Measurements from ENCODE around the gene AKAP9. TPM values are rescaled to one million over a fixed set of nuclear protein-coding genes. Genes with fewer than 3 reads are reported as not detected.
"Not testable (repeated sequence)": the region's sequence is repeated elsewhere in the genome, so short reads cannot be mapped to it uniquely, and the experiment has no call there.

The AKAP9 gene
- total RNA-seq, 2 experiments from 2014 or later: 20.0 to 26.2 TPM

GRCh38 chr7:91979590-91979989, 38.9 kb downstream of the AKAP9 start:
- CTCF ChIA-PET: no interaction called here
- H3K36me3 Mint-ChIP-seq (ENCODE audit: low read depth): peaks cover 33% of the 10 kb centered on the region
- DNase-seq: no peak
- no peak overlapping the region for H3K27ac Mint-ChIP-seq
- intact Hi-C loops (cut with micrococcal nuclease): no loop called here
- H3K4me3 Mint-ChIP-seq: no peak overlapping the region
- H3K9me3 Mint-ChIP-seq: peaks cover 3% of the 10 kb centered on the region
- no peaks in the 10 kb centered on the region for H3K27me3 Mint-ChIP-seq (ENCODE audit: low read depth)
- peaks cover 2% of the 10 kb centered on the region for H3K4me1 Mint-ChIP-seq (ENCODE audit: low read depth)

DNA sequence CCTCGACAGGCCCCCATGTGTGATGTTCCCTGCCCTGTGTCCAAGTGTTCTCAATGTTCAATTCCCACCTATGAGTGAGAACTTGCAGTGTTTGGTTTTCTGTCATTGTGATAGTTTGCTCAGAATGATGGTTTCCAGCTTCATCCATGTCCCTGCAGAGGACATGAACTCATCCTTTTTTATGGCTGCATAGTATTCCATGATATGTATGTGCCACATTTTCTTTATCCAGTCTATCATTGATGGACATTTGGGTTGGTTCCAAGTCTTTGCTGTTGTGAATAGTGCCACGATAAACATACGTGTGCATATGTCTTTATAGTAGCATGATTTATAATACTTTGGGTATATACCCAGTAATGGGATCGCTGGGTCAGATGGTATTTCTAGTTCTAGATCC, 41.7 kb downstream of the AKAP9 start:
- intact Hi-C loops (cut with micrococcal nuclease): not testable (repeated sequence)

GRCh38 chr7:91988213-91988612, 47.6 kb downstream of the AKAP9 start:
- CTCF ChIA-PET: no interaction called here
- DNase-seq: no peak
- Mint-ChIP-seq H3K36me3 (ENCODE audit: low read depth) (peaks cover 22% of the 10 kb centered on the region), H3K4me3 (no peak overlapping the region), H3K4me1 (ENCODE audit: low read depth) (peaks cover 2% of the 10 kb centered on the region), H3K9me3 (no peaks in the 10 kb centered on the region), H3K27me3 (ENCODE audit: low read depth) (no peaks in the 10 kb centered on the region), H3K27ac (no peak overlapping the region)
- intact Hi-C loops (cut with micrococcal nuclease): no loop called here

More for the DNA sequence above, 41.7 kb downstream of the AKAP9 start:
- H3K4me1 Mint-ChIP-seq (ENCODE audit: low read depth); H3K27me3 Mint-ChIP-seq (ENCODE audit: low read depth); DNase-seq; H3K4me3 Mint-ChIP-seq; CTCF ChIA-PET; H3K27ac Mint-ChIP-seq; H3K9me3 Mint-ChIP-seq: not testable (repeated sequence)
- peaks cover 40% of the 10 kb centered on the region for H3K36me3 Mint-ChIP-seq (ENCODE audit: low read depth)

DNA sequence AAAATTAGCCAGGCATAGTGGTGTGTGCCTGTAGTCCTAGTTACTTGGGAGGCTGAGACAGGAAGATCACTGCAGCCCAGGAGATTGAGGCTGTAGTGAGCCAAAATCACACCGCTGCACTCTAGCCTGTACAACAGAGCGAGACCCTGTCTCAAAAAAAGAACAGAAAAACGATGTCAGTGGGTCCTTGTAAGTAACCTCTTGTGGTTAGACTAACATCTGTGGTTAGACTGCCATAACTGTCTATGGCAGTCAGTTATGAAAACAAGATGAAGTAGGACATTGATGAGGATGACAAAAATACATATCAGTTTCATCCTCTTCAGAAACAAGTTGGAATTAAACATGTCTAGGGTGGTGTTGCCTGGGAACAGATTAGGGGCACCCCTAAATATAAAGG, 53.3 kb downstream of the AKAP9 start:
- H3K27ac Mint-ChIP-seq: no peak overlapping the region
- DNase-seq: no peak
- no peaks in the 10 kb centered on the region for H3K27me3 Mint-ChIP-seq (ENCODE audit: low read depth)
- no peaks in the 10 kb centered on the region for H3K9me3 Mint-ChIP-seq
- intact Hi-C loops (cut with micrococcal nuclease): no loop called here
- H3K36me3 Mint-ChIP-seq (ENCODE audit: low read depth): peaks cover 23% of the 10 kb centered on the region
- CTCF ChIA-PET: no interaction called here
- H3K4me1 Mint-ChIP-seq (ENCODE audit: low read depth): no peaks in the 10 kb centered on the region
- H3K4me3 Mint-ChIP-seq: no peak overlapping the region

- no peak overlapping the region for H3K27ac Mint-ChIP-seq
- intact Hi-C loops (cut with micrococcal nuclease): no loop called here
- DNase-seq: no peak
- peaks cover 27% of the 10 kb centered on the region for H3K36me3 Mint-ChIP-seq (ENCODE audit: low read depth)
- no peaks in the 10 kb centered on the region for H3K9me3 Mint-ChIP-seq
- no peaks in the 10 kb centered on the region for H3K27me3 Mint-ChIP-seq (ENCODE audit: low read depth)
- CTCF ChIA-PET: interaction anchor here (0.6 kb wide), 2 partner anchors 10 to 166 kb away, joined by 3 read pairs; no protein-coding TSS in a partner anchor
- H3K4me1 Mint-ChIP-seq (ENCODE audit: low read depth): no peaks in the 10 kb centered on the region
- H3K4me3 Mint-ChIP-seq: no peak overlapping the region
These were observed 54.9 kb downstream of the AKAP9 start for GRCh38 chr7:91995391-91996105.

DNA sequence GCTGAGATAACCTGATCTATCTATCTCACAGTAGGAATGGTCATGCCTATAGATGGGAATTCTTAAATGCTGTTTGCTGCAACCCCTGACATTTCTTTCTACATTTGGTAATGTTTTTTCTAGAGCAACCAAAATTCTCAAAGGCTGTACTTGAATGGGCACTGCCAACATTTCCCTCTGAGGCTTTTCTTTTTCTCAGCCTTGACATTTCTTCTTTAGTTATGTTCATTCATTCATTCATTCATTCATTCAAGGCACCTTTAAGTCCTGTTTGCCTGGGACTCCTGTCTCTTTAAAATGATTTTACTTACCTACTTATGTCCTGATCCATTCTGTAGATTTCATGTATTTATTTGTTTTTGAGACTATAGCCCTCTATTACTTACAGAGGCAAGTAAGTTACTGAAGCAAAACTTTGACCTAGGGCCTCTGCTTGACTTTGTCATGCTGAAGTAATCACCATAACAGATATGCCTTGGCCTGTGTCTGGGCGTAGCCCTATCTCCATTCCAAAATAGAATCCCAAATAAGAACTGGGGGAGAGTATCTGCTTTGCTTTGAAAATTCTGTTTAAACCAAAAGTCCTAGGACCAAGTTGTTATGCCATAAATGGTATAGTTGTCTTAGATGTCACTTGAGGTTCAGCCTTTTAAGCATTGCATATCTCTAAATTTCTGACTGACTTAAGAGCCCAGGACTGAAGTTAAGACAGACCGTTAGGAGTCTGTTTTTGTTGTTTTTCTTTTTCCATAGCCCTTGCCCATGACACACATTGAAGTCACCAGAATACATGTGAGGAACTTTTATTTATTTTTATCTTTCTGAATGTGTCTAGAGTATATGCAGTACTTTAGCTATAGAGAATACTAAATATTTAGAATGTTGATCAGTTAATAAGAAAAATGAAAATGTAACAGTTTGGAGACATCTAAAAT, 59.2 kb downstream of the AKAP9 start:
- Mint-ChIP-seq H3K27ac (no peak overlapping the region), H3K4me1 (ENCODE audit: low read depth) (no peaks in the 10 kb centered on the region), H3K27me3 (ENCODE audit: low read depth) (no peaks in the 10 kb centered on the region), H3K4me3 (no peak overlapping the region), H3K9me3 (peaks cover 3% of the 10 kb centered on the region), H3K36me3 (ENCODE audit: low read depth) (peaks cover 49% of the 10 kb centered on the region)
- intact Hi-C loops (cut with micrococcal nuclease): no loop called here
- CTCF ChIA-PET: no interaction called here
- no peak for DNase-seq

DNA sequence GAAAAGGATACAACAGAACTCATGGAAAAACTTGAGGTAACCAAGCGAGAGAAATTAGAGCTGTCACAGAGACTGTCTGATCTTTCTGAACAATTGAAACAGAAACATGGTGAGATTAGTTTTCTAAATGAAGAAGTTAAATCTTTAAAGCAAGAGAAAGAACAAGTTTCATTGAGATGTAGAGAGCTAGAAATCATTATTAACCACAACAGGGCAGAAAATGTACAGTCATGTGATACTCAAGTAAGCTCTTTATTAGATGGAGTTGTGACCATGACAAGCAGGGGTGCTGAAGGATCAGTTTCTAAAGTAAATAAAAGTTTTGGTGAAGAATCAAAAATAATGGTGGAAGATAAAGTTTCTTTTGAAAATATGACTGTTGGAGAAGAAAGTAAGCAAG, 62.1 kb downstream of the AKAP9 start:
- intact Hi-C loops (cut with micrococcal nuclease): no loop called here
- Mint-ChIP-seq H3K27me3 (ENCODE audit: low read depth) (no peaks in the 10 kb centered on the region), H3K9me3 (peaks cover 3% of the 10 kb centered on the region), H3K27ac (no peak overlapping the region), H3K36me3 (ENCODE audit: low read depth) (peaks cover 52% of the 10 kb centered on the region), H3K4me3 (no peak overlapping the region), H3K4me1 (ENCODE audit: low read depth) (no peaks in the 10 kb centered on the region)
- no peak for DNase-seq
- CTCF ChIA-PET: no interaction called here

DNA sequence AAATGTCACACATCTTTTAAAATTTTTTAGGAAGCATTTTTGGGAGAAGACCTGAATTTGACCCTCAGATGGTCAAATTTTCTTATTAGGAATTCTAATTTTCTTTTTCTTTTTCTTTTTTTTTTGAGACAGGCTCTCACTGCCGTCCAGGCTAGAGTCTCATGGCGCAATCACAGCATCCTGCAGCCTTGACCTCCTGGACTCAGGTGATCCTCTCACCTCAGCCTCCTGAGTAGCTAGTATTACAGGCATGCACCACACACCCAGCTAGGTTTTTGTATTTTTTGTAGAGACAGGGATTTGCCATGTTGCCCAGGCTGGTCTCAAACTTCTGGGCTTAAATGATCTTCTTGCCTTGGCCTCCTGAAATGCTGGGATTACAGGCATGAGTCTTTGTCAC, 65.4 kb downstream of the AKAP9 start:
- Mint-ChIP-seq H3K4me1 (ENCODE audit: low read depth) (no peaks in the 10 kb centered on the region), H3K9me3 (peaks cover 6% of the 10 kb centered on the region), H3K36me3 (ENCODE audit: low read depth) (peaks cover 50% of the 10 kb centered on the region), H3K4me3 (no peak overlapping the region), H3K27ac (no peak overlapping the region), H3K27me3 (ENCODE audit: low read depth) (no peaks in the 10 kb centered on the region)
- intact Hi-C loops (cut with micrococcal nuclease): no loop called here
- no peak for DNase-seq
- CTCF ChIA-PET: no interaction called here

- H3K36me3 Mint-ChIP-seq (ENCODE audit: low read depth): peaks cover 33% of the 10 kb centered on the region
- H3K4me3 Mint-ChIP-seq: no peak overlapping the region
- H3K9me3 Mint-ChIP-seq: peaks cover 6% of the 10 kb centered on the region
- intact Hi-C loops (cut with micrococcal nuclease): no loop called here
- DNase-seq: no peak
- H3K27me3 Mint-ChIP-seq (ENCODE audit: low read depth): no peaks in the 10 kb centered on the region
- CTCF ChIA-PET: no interaction called here
- no peaks in the 10 kb centered on the region for H3K4me1 Mint-ChIP-seq (ENCODE audit: low read depth)
- H3K27ac Mint-ChIP-seq: no peak overlapping the region
These were observed 69.6 kb downstream of the AKAP9 start for GRCh38 chr7:92010215-92010614.

DNA sequence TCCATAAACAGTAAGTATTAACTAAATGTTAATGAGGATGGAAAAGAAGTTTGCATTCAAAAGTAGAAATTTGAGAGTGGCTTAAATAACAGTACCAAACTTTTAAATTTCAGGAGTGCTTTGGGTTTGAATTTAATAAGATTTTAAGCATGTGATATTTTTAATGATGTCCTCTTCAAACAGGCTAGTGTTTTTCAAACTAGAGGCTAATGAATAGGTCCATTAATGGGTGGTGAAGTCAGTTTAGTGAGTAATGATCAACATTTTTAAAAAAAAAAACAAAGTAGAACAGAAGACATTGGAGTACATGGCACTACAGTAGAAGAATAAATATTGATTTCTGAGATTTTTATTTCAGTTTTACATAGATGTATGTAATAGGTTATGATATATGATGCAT, 72.9 kb downstream of the AKAP9 start:
- peaks cover 6% of the 10 kb centered on the region for H3K9me3 Mint-ChIP-seq
- no peaks in the 10 kb centered on the region for H3K27me3 Mint-ChIP-seq (ENCODE audit: low read depth)
- no peaks in the 10 kb centered on the region for H3K4me1 Mint-ChIP-seq (ENCODE audit: low read depth)
- intact Hi-C loops (cut with micrococcal nuclease): no loop called here
- H3K4me3 Mint-ChIP-seq: no peak overlapping the region
- H3K27ac Mint-ChIP-seq: no peak overlapping the region
- DNase-seq: no peak
- CTCF ChIA-PET: no interaction called here
- peaks cover 23% of the 10 kb centered on the region for H3K36me3 Mint-ChIP-seq (ENCODE audit: low read depth)

DNA sequence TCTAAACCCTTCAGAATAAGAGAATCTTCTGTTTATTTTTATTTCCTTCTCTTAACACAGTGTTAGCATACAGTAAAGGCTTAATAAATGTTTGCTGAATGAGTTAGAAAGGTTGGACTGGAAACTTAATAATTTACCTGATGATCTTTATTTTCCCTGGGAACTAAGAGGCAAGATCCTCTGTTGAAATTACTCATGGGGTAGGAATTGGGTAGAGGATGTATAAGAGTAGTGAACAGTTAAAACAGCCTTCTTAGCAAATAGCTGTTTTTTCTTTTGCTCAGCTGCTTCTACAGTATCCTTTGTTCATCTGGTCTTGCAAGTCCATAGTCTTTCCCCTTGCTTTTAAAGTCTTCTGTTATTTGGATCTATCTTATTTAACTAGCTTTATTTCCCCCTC, 80.0 kb downstream of the AKAP9 start:
- H3K36me3 Mint-ChIP-seq (ENCODE audit: low read depth): peaks cover 20% of the 10 kb centered on the region
- DNase-seq: no peak
- no peak overlapping the region for H3K27ac Mint-ChIP-seq
- no peak overlapping the region for H3K4me3 Mint-ChIP-seq
- H3K4me1 Mint-ChIP-seq (ENCODE audit: low read depth): no peaks in the 10 kb centered on the region
- no peaks in the 10 kb centered on the region for H3K27me3 Mint-ChIP-seq (ENCODE audit: low read depth)
- CTCF ChIA-PET: interaction anchor here (1.8 kb wide), 1 partner anchor 38 kb away, joined by 4 read pairs; no protein-coding TSS in a partner anchor
- no peaks in the 10 kb centered on the region for H3K9me3 Mint-ChIP-seq
- intact Hi-C loops (cut with micrococcal nuclease): no loop called here

- H3K9me3 Mint-ChIP-seq: peaks cover 5% of the 10 kb centered on the region
- intact Hi-C loops (cut with micrococcal nuclease): no loop called here
- no peak overlapping the region for H3K27ac Mint-ChIP-seq
- no peaks in the 10 kb centered on the region for H3K27me3 Mint-ChIP-seq (ENCODE audit: low read depth)
- DNase-seq: no peak
- H3K4me1 Mint-ChIP-seq (ENCODE audit: low read depth): no peaks in the 10 kb centered on the region
- CTCF ChIA-PET: no interaction called here
- H3K36me3 Mint-ChIP-seq (ENCODE audit: low read depth): peaks cover 35% of the 10 kb centered on the region
- H3K4me3 Mint-ChIP-seq: no peak overlapping the region
These were observed 84.6 kb downstream of the AKAP9 start for GRCh38 chr7:92025260-92025659.

GRCh38 chr7:92026635-92027034, 86.0 kb downstream of the AKAP9 start:
- intact Hi-C loops (cut with micrococcal nuclease); H3K27me3 Mint-ChIP-seq (ENCODE audit: low read depth); H3K4me3 Mint-ChIP-seq; DNase-seq; H3K9me3 Mint-ChIP-seq; CTCF ChIA-PET; H3K4me1 Mint-ChIP-seq (ENCODE audit: low read depth); H3K27ac Mint-ChIP-seq: not testable (repeated sequence)
- H3K36me3 Mint-ChIP-seq (ENCODE audit: low read depth): peaks cover 33% of the 10 kb centered on the region
